Measurements from ENCODE around the gene ADAMTS12. TPM values are rescaled to one million over a fixed set of nuclear protein-coding genes. Genes with fewer than 3 reads are reported as not detected.

Gene ADAMTS12
- total RNA-seq, 3 donors from 2014 or later (not counting 1 experiment from before 2014, with no cell fraction given): not detected

- Histone ChIP-seq H3K27ac (ENCODE audit: low read length) (no peak overlapping the region), H3K4me1 (ENCODE audit: control insufficient read depth, insufficient read depth, low read length) (peaks cover 4% of the 10 kb centered on the region), H3K4me3 (ENCODE audit: low read length) (no peak overlapping the region), H3K36me3 (ENCODE audit: control insufficient read depth, insufficient read depth, low read length) (no peaks in the 10 kb centered on the region), H3K9me3 (ENCODE audit: control insufficient read depth, insufficient read depth, low read length) (no peaks in the 10 kb centered on the region), H3K27me3 (ENCODE audit: control insufficient read depth, insufficient read depth, low read length) (peaks cover 2% of the 10 kb centered on the region)
- intact Hi-C loops (cut with micrococcal nuclease): no loop called here
- Mint-ChIP-seq H3K4me1 (no peaks in the 10 kb centered on the region), H3K9me3 (peaks cover 0 to 3% of the 10 kb centered on the region in 2 donors), H3K36me3 (no peaks in the 10 kb centered on the region), H3K27me3 (ENCODE audit: low read depth in 2 of 2) (peaks cover 0 to 5% of the 10 kb centered on the region in 2 donors), H3K4me3 (no peak overlapping the region), H3K27ac (no peak overlapping the region)
- ATAC-seq (no peak), DNase-seq (no peak)
- 81% methylated on average over 5 of the region's 5 CpGs for WGBS (ENCODE audit: insufficient coverage)
- TF ChIP-seq, protein P1, sequence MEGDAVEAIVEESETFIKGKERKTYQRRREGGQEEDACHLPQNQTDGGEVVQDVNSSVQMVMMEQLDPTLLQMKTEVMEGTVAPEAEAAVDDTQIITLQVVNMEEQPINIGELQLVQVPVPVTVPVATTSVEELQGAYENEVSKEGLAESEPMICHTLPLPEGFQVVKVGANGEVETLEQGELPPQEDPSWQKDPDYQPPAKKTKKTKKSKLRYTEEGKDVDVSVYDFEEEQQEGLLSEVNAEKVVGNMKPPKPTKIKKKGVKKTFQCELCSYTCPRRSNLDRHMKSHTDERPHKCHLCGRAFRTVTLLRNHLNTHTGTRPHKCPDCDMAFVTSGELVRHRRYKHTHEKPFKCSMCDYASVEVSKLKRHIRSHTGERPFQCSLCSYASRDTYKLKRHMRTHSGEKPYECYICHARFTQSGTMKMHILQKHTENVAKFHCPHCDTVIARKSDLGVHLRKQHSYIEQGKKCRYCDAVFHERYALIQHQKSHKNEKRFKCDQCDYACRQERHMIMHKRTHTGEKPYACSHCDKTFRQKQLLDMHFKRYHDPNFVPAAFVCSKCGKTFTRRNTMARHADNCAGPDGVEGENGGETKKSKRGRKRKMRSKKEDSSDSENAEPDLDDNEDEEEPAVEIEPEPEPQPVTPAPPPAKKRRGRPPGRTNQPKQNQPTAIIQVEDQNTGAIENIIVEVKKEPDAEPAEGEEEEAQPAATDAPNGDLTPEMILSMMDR (IDR thresholded peaks at IDR 0.05): no peak
Measured at GRCh38 chr5:33857037-33857436, 34.8 kb downstream of the ADAMTS12 start.

DNA sequence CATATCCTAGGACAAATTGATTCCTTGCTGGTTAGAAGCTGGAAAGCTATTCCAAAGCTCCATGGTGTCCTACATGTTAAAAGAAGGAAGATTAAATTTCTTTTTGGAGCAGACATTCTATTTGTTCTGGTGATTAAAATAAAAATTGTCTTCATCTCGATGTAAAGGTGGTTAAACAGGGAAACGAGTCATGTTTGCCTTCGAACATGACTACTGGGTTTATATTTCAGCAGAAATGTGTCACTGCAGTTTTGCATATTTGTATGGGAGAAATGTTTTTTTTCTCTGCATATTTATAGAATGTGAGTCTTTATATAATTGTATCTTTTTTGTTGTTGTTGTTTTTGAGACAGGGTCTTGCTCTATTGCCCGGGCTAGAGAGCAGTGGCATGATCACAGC is 36.4 kb downstream of the ADAMTS12 start:
- Histone ChIP-seq H3K27ac (ENCODE audit: low read length) (no peak overlapping the region), H3K4me3 (ENCODE audit: low read length) (no peak overlapping the region), H3K27me3 (ENCODE audit: control insufficient read depth, insufficient read depth, low read length) (peaks cover 2% of the 10 kb centered on the region), H3K36me3 (ENCODE audit: control insufficient read depth, insufficient read depth, low read length) (no peaks in the 10 kb centered on the region), H3K9me3 (ENCODE audit: control insufficient read depth, insufficient read depth, low read length) (no peaks in the 10 kb centered on the region), H3K4me1 (ENCODE audit: control insufficient read depth, insufficient read depth, low read length) (peaks cover 7% of the 10 kb centered on the region)
- no peak overlapping the region for H3K27ac Mint-ChIP-seq
- 84% methylated on average over 3 of the region's 4 CpGs for WGBS (ENCODE audit: insufficient coverage)
- intact Hi-C loops (cut with micrococcal nuclease): no loop called here
- H3K27me3 Mint-ChIP-seq (ENCODE audit: low read depth in 2 of 2): no peaks in the 10 kb centered on the region
- no peaks in the 10 kb centered on the region for H3K36me3 Mint-ChIP-seq
- TF ChIP-seq, protein P1 (IDR thresholded peaks at IDR 0.05): no peak
- no peak for DNase-seq
- H3K4me1 Mint-ChIP-seq: peaks cover 1 to 2% of the 10 kb centered on the region in 2 donors
- ATAC-seq: no peak
- no peaks in the 10 kb centered on the region for H3K9me3 Mint-ChIP-seq
- H3K4me3 Mint-ChIP-seq: no peak overlapping the region

DNA sequence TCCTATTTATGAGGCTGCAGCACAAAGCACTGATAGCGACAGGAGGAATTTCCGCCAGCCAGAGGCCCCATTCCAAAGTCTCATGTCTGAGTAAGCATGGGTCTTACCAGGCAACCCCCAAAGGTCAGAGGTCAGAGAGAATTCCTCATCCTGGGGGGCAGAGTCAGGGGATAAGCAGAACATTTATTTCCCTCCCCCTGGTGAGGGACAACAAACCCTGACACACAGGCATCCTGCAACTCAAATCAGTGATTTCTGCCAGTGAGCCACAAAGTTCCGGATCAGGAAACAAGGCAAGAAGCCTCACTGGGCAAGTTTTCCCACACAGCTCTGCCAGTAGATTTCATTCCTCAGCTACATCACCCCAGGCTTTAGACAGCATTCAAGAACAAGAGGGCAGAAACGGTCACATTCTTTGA is 37.0 kb downstream of the ADAMTS12 start:
- Histone ChIP-seq H3K27me3 (ENCODE audit: control insufficient read depth, insufficient read depth, low read length) (peaks cover 2% of the 10 kb centered on the region), H3K4me1 (ENCODE audit: control insufficient read depth, insufficient read depth, low read length) (peaks cover 12% of the 10 kb centered on the region), H3K4me3 (ENCODE audit: low read length) (no peak overlapping the region), H3K9me3 (ENCODE audit: control insufficient read depth, insufficient read depth, low read length) (no peaks in the 10 kb centered on the region), H3K36me3 (ENCODE audit: control insufficient read depth, insufficient read depth, low read length) (no peaks in the 10 kb centered on the region), H3K27ac (ENCODE audit: low read length) (no peak overlapping the region)
- ATAC-seq (no peak), DNase-seq (no peak)
- Mint-ChIP-seq H3K9me3 (no peaks in the 10 kb centered on the region), H3K4me3 (no peak overlapping the region), H3K27me3 (ENCODE audit: low read depth in 2 of 2) (no peaks in the 10 kb centered on the region), H3K36me3 (no peaks in the 10 kb centered on the region), H3K4me1 (peaks cover 8% of the 10 kb centered on the region in 2 donors), H3K27ac (no peak overlapping the region)
- TF ChIP-seq, protein P1 (IDR thresholded peaks at IDR 0.05): no peak
- intact Hi-C loops (cut with micrococcal nuclease): no loop called here
- WGBS (ENCODE audit: insufficient coverage): 87% methylated on average over 4 of the region's 4 CpGs

DNA sequence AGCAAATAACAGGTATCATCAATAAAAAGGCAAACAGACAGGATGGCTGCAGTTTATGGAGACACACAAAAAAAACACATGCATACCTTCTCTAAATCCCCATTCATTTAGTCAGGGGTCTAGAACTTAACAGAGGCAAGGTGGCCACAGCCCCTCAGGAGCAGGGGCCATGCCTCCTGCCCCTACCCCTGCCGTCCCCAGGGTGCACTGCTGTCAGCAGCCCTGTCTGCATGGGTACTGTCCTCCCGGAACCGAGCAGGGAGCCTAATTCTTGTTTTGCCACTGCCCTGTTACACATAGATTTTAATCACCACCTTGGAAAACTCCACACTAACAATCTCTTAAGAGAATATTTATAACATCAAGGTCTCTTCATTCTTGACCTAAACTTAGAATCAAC is 39.0 kb downstream of the ADAMTS12 start:
- Histone ChIP-seq H3K4me1 (ENCODE audit: control insufficient read depth, insufficient read depth, low read length) (peaks cover 8% of the 10 kb centered on the region), H3K9me3 (ENCODE audit: control insufficient read depth, insufficient read depth, low read length) (no peaks in the 10 kb centered on the region), H3K27me3 (ENCODE audit: control insufficient read depth, insufficient read depth, low read length) (peaks cover 2% of the 10 kb centered on the region), H3K27ac (ENCODE audit: low read length) (no peak overlapping the region), H3K4me3 (ENCODE audit: low read length) (no peak overlapping the region), H3K36me3 (ENCODE audit: control insufficient read depth, insufficient read depth, low read length) (no peaks in the 10 kb centered on the region)
- Mint-ChIP-seq H3K9me3 (no peaks in the 10 kb centered on the region), H3K27me3 (ENCODE audit: low read depth in 2 of 2) (no peaks in the 10 kb centered on the region), H3K4me3 (no peak overlapping the region), H3K4me1 (peaks cover 8% of the 10 kb centered on the region in 2 donors), H3K27ac (no peak overlapping the region), H3K36me3 (no peaks in the 10 kb centered on the region)
- ATAC-seq (no peak), DNase-seq (no peak)
- TF ChIP-seq, protein P1 (IDR thresholded peaks at IDR 0.05): no peak
- WGBS (ENCODE audit: insufficient coverage): 91% methylated on average over 3 of the region's 3 CpGs
- intact Hi-C loops (cut with micrococcal nuclease): no loop called here
